HG03521 (cell line): ENCODE results near the gene RAB8B.

Source experiments
- ATAC-seq: cut with Tn5 transposase; IDR thresholded peaks from one replicate; pipeline ENCODE4 v1.9.1; 2021; ENCODE audit warnings: mild to moderate bottlenecking, moderate library complexity; ENCODE audit not compliant: unreplicated experiment

The RAB8B gene

GRCh38 chr15:63260791-63261190, 71.4 kb downstream of the RAB8B start:
- ATAC-seq = no peak

- no peak for ATAC-seq
Observed at GRCh38 chr15:63261311-63261710, 71.9 kb downstream of the RAB8B start.

GRCh38 chr15:63263519-63263918, 74.1 kb downstream of the RAB8B start:
- no peak for ATAC-seq

- ATAC-seq = no peak
Observed at GRCh38 chr15:63264688-63265293, 75.4 kb downstream of the RAB8B start.

GRCh38 chr15:63274427-63274826, 85.0 kb downstream of the RAB8B start:
- ATAC-seq = no peak

- ATAC-seq = no peak
Observed at GRCh38 chr15:63276342-63277037, 87.1 kb downstream of the RAB8B start.

GRCh38 chr15:63277038-63277892, 87.9 kb downstream of the RAB8B start, which contains the start of gene APH1B:
APH1B (plus strand) TSS chr15:63277605; CDS start chr15:63277624, 19 bp downstream.
- ATAC-seq = peak; percentile 87

- ATAC-seq = no peak
Observed at GRCh38 chr15:63277893-63278456, 88.6 kb downstream of the RAB8B start.

- ATAC-seq = no peak
Observed at GRCh38 chr15:63283126-63283525, 93.7 kb downstream of the RAB8B start.

GRCh38 chr15:63284335-63284734, 94.9 kb downstream of the RAB8B start:
- no peak for ATAC-seq

- ATAC-seq = no peak
Observed at GRCh38 chr15:63287109-63287508, 97.7 kb downstream of the RAB8B start.

- ATAC-seq = no peak
Observed at GRCh38 chr15:63288342-63288741, 98.9 kb downstream of the RAB8B start.

- ATAC-seq = no peak
Observed at GRCh38 chr15:63288778-63289378, 99.5 kb downstream of the RAB8B start.

GRCh38 chr15:63291507-63291906, 102.1 kb downstream of the RAB8B start:
- ATAC-seq = no peak

GRCh38 chr15:63292241-63292640, 102.8 kb downstream of the RAB8B start:
- no peak for ATAC-seq

GRCh38 chr15:63292771-63293170, 103.4 kb downstream of the RAB8B start:
- no peak for ATAC-seq

GRCh38 chr15:63294359-63294758, 105.0 kb downstream of the RAB8B start:
- no peak for ATAC-seq

GRCh38 chr15:63295341-63295740, 105.9 kb downstream of the RAB8B start:
- ATAC-seq = no peak

- no peak for ATAC-seq
Observed at GRCh38 chr15:63296195-63296594, 106.8 kb downstream of the RAB8B start.

GRCh38 chr15:63299943-63300575, 110.7 kb downstream of the RAB8B start:
- ATAC-seq = no peak
